GM13976 (cell line): ENCODE results near the gene SUSD3.

Experiments
- DNase-seq: peaks from one replicate; pipeline ENCODE4 v3.0.0; 2012; ENCODE audit warnings: low spot score
- CTCF ChIP-seq: IDR thresholded peaks from 2 replicates; pipeline ENCODE4 v1.5.1; 2012; ENCODE audit warnings: borderline replicate concordance, mild to moderate bottlenecking; ENCODE audit not compliant: insufficient read depth; ENCODE audit errors: extremely low read depth, missing control alignments, control extremely low read depth
- in situ Hi-C: fragments of 300-500 bp; cut with MboI; formaldehyde crosslinking; loops from one replicate; pipeline ENCODE4 v1.12.0; 2022; ENCODE audit warnings: low sequenced_read_pairs, mixed read lengths, inconsistent platforms; ENCODE audit not compliant: unreplicated experiment

Gene SUSD3

GRCh38 chr9:93057703-93058354 is 672 bp upstream of the SUSD3 start:
- TF ChIP-seq CTCF = no peak
- no peak for DNase-seq
- in situ Hi-C loops = no loop called here

GRCh38 chr9:93059011-93059714 is 662 bp downstream of the SUSD3 start:
- in situ Hi-C loops = no loop called here
- no peak for DNase-seq
- no peak for TF ChIP-seq CTCF

GRCh38 chr9:93059715-93060578 is 1.4 kb downstream of the SUSD3 start:
- in situ Hi-C loops = no loop called here
- TF ChIP-seq CTCF = no peak
- DNase-seq = no peak

GRCh38 chr9:93060746-93061259 is 2.3 kb downstream of the SUSD3 start:
- no peak for DNase-seq
- no peak for TF ChIP-seq CTCF
- in situ Hi-C loops = no loop called here

GRCh38 chr9:93061260-93061751 is 2.8 kb downstream of the SUSD3 start:
- DNase-seq = no peak
- in situ Hi-C loops = no loop called here
- TF ChIP-seq CTCF = no peak
